LNCAP (cell line): ENCODE results near the gene ATF7.

Source experiments
- TF ChIP-seq, protein P1 (sequence below): fragments of 450-650 bp; IDR thresholded peaks from 2 replicates; pipeline ENCODE4 v1.5.1; 2017; ENCODE audit warnings: mild to moderate bottlenecking

The ATF7 gene

DNA sequence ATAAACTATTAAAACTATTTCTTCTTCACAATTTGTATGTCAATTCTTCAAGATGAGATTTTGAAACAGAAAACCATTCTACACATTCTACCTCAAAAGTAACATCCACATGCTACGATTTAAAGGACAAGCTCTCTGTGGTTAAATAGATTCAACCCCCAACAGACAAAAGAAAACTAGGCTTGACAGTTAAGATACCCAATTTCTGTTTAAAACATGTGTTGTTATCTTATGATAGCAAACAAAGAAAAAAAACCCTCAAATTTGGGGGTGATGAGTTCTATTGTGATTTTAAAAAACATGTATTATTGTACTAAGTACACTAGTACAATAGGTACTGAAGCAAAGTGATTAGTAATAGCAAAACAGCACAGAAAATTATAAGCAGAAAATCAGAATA is 33.8 kb downstream of the ATF7 start:
- TF ChIP-seq, protein P1, sequence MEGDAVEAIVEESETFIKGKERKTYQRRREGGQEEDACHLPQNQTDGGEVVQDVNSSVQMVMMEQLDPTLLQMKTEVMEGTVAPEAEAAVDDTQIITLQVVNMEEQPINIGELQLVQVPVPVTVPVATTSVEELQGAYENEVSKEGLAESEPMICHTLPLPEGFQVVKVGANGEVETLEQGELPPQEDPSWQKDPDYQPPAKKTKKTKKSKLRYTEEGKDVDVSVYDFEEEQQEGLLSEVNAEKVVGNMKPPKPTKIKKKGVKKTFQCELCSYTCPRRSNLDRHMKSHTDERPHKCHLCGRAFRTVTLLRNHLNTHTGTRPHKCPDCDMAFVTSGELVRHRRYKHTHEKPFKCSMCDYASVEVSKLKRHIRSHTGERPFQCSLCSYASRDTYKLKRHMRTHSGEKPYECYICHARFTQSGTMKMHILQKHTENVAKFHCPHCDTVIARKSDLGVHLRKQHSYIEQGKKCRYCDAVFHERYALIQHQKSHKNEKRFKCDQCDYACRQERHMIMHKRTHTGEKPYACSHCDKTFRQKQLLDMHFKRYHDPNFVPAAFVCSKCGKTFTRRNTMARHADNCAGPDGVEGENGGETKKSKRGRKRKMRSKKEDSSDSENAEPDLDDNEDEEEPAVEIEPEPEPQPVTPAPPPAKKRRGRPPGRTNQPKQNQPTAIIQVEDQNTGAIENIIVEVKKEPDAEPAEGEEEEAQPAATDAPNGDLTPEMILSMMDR: no peak

DNA sequence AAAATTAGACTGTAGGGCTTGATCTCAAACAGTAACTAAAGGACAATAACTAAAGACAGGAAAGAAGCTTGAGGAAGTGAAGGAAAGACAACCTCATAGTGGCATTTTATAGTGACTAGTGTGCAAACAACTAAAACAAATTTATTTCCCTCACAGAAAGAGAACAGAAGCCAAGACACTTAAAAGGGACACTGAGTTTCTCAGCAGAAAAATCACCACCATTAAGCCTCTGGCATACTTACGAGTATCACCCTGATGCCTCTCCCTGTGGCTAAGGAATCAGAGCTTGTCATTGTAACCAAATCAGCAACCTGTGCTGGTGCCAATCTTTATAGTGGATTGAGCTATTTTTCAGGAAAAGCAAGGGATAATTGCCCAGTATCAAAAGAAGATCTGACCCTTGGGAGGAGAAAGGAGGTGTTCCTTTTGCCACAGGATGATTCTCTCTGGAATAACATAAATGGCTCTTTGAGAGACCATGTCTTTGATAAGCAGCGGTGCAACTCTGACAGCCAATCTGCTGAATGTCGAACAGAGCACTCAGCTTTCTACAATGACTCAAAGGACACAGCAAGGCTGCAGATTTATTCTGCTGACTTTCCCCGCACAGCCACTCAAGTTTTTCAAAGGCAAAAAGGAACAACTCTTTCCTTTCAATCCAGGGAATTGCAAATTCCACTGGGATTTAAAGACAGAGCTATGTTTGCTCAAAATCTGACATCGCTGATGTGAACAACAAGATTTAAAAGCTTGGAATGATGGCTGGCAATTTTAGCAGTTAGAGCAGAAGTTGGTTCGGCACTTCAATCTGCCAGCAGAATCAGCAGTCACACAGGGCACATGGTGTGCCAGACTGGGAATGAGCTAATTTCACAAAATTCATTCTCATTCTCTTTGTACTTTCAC is 34.6 kb downstream of the ATF7 start:
- TF ChIP-seq, protein P1: no peak

DNA sequence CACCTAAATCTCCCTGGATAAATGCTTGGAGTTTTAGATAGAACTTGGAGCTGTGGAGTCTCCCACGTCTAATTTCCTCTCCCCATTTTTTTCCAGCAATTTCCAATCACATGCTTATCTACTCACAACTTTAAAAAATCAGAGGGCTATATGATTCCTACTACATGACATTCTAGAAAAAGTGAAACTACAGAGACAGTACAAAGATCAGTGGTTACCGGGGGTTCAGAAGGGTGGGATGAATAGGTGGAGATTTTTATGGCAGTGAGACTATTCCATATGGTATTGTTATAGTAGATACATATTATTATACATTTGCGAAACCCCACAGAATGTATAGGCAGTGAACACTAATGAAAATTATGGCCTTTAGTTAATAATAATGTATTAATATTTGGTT is 35.5 kb downstream of the ATF7 start:
- TF ChIP-seq, protein P1: no peak

DNA sequence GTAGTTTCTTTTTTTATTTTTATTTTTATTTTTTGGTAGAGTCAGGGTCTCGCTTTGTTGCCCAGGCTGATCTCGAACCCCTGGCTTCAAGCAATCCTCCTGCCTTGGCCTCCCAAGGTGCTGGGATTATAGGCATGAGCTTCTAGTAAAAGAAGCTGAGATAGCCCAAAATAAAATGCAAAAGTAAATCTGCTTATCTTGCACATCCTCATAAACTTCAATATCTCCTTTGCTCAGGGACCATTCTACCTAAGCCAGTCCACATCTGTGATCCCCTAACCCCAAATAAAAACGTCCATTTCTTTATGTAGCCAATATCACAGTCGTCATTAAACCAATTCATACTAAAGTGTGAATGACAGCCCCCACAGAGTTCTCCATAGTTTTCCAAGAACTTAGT is 36.3 kb downstream of the ATF7 start:
- TF ChIP-seq, protein P1: no peak

DNA sequence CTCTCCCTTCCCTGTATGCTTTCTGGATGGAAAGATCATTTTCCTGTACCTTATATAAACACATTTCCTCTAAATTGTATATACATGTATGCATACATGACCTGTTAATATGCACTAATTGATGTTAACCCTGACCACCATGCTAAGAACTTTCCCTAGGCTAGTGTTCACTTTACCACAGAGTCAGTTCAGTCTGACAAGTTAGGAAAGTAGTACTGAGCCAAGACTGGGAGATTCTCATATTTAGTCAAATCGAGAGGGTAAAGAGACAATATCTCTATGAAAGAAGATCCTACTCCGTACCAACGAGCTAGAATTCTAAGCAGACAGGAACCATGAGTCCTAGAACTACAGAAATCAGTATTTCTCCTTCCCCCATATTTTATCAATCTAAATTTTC is 36.8 kb downstream of the ATF7 start:
- TF ChIP-seq, protein P1: no peak

DNA sequence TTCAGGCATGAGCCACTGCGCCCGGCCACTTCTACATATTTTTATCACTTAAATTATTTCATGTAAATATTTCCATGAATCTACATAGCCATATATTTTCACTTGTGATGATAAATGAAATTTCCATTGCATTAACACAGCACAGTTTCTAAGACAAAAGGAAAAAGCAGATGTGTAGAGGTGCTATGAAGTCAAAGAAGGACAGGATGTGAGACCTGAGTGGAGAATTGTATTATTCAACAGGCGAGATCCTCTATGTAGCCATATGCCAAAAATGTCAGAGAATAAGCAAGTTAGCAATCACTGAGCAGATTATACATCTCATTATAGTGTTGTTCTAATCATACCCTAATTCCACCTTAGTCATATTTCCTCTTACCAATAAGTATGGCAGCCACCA is 38.1 kb downstream of the ATF7 start:
- TF ChIP-seq, protein P1: no peak

DNA sequence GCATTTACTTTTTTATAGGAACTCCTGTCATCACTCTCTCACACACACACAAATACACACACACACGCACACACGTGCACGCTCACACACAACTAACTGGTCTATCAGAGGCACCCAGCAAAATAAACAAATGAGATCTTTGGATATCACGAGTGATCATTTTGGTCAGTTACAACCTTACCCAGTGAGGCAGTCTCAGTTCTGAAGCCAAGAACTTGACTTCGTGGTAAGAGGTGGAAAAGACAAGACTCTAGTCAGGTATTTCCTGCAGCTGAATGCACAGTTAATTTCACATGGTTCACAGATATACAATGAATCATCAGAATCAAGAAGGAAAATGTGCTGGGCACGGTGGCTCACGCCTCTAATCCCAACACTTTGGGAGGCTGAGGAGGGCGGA is 39.4 kb downstream of the ATF7 start:
- TF ChIP-seq, protein P1: no peak
